Germinal center (tissue), 1 donor: ENCODE data around the gene TCN1.
"Not testable (repeated sequence)": the region's sequence is repeated elsewhere in the genome, so short reads cannot be mapped to it uniquely, and the experiment has no call there.

Experiments used
- DNase-seq: peaks from one replicate; pipeline ENCODE4 v3.0.0; 2012; ENCODE audit warnings: mixed read lengths, low spot score

TCN1 gene, protein sequence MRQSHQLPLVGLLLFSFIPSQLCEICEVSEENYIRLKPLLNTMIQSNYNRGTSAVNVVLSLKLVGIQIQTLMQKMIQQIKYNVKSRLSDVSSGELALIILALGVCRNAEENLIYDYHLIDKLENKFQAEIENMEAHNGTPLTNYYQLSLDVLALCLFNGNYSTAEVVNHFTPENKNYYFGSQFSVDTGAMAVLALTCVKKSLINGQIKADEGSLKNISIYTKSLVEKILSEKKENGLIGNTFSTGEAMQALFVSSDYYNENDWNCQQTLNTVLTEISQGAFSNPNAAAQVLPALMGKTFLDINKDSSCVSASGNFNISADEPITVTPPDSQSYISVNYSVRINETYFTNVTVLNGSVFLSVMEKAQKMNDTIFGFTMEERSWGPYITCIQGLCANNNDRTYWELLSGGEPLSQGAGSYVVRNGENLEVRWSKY

DNA sequence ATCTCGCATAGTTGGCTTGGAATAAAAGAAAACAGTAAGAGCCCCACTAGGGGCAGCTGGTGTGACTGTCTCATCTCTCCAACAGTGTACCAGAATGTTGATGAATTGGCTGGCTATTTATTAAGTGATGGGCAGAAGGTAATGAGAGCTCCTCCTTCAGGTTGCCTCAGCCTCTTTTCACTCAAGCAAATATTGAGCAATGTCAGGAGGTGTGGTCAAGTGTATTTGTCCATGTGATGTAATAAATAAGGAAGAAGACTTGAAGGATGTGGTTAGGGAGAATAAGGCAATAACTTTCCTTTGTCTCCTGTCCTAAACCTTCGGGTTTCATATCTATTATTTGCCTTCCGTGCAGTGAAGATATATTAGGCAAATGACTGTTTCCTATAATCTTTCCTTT lies at the start of gene TCN1:
TCN1 (minus strand) TSS at position 91 of the 400 bp plus-strand sequence; CDS start at position 74, 17 bp downstream.
- no peak for DNase-seq

DNA sequence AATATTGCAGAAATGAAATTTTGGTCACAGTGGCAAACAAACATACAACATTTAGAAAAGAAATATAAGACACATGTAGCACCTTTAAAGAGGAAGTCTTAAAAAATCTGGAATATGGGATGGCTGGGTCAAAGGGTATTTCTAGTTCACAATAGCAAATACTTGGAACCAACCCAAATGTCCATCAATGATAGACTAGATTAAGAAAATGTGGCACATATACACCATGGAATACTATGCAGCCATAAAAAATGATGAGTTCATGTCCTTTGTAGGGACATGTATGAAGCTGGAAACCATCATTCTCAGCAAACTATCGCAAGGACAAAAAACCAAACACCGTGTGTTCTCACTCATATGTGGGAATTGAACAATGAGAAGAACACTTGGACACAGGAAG lies 37.3 kb upstream of the TCN1 start:
- not testable (repeated sequence) for DNase-seq

DNA sequence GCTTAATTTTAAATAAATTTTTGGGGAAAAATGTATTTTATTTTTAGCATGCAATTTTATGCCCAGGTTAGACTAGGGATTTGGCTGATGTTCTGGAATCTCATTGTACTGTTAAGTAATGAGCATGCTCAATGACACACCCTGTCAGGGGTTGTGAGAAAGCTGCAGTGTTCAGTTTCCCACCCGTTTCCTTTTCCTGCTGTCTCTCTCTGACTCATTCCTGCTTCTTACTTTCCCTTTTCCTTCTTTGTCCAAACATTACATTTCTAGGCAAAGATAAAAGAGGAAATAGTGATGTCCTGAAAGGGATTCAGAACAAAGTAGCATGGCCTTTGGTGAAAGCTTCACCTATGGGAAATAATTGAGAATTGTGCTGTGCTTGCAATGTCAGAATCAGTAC lies 35.0 kb upstream of the TCN1 start:
- DNase-seq, result no peak

DNA sequence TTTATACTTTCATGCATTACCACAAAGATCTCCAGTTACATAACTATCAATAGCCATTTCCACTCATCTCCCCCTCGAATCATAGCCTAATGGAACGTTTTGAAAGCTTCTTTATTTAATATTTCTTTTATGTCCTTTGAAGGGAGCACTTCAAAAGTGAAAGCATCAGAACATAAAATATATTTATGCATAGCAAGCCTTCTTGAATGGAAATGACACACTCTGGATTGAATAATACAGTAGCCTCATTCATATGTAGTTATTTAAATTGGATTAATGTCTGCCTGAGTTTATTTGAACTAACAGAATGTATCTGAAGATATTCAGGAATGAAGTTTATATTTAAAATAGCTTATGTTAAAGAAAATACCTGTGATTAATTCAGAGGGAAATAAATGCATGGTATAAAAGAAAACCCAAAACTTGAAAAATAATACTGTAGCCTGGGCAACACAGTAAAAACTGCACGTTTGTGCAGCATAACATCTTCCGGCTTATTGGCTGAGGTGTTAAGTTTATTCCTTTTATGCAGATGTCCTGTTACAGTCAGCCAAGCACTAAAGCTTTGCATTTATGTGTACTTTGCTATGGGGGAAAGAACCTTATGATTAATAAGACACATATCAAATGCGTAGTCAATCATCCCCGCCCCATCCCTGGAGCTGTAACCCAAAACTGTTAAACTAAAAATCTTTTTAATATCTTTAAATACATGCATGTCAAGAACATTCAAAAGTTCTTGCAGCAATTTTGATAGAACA lies 34.3 kb upstream of the TCN1 start:
- DNase-seq, result no peak

GRCh38 chr11:59899532-59899931 lies 33.2 kb upstream of the TCN1 start:
- DNase-seq, result no peak

DNA sequence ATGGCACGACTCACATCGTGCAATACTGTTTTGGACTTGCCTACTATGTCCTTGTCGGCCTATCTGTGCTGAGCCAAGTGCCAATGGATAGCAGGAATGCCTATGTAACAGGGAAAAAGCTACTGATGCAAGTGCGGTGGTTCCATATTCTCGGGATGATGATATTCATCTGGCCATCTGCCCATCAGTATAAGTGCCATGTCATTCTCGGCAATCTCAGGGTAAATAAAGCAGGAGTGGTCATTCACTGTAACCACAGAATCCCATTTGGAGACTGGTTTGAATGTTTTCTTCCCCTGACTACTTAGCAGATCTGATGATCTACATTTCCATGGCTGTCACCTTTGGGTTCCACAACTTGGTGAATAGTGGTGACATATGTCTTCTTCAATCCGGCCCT lies 32.4 kb upstream of the TCN1 start:
- no peak for DNase-seq

- no peak for DNase-seq
These were observed 31.8 kb upstream of the TCN1 start for GRCh38 chr11:59898046-59898445.

- DNase-seq, result no peak
These were observed 28.3 kb upstream of the TCN1 start for GRCh38 chr11:59894616-59895015.

- DNase-seq, result no peak
These were observed 25.5 kb upstream of the TCN1 start for GRCh38 chr11:59891781-59892181.

DNA sequence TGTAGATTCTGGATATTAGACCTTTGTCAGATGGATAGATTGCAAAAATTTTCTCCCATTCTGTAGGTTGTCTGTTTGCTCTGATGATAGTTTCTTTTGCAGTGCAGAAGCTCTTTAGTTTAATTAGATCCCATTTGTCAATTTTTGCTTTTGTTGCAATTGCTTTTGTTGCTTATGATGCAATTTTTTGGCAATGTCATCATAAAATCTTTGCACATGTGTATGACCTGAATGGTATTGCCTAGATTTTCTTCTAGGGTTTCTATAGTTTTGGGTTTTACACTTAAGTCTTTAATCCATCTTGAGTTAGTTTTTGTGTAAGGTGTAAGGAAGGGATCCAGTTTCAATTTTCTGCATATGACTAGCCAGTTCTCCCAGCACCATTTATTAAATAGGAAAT lies 20.9 kb upstream of the TCN1 start:
- not testable (repeated sequence) for DNase-seq

- DNase-seq, result no peak
These were observed 17.3 kb upstream of the TCN1 start for GRCh38 chr11:59883597-59883996.

DNA sequence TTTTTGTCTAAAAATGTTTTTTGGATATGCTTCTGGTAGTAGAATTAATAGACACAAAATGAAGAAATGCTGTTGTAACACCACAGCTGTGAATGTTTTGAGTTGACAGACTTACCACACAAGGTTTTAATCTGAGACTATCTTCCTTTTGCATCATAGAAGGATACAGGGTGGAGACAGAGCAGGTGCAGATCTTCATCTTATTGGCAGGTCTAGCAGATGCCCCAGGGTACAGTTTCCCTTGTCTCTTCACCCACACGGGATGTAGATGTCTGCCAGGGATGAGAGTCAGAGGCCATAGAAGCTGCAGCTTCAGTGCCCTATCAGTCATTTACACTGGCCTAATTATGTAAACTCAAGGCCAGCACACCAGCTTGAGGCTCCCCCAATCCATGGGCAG lies 13.3 kb upstream of the TCN1 start:
- no peak for DNase-seq

DNA sequence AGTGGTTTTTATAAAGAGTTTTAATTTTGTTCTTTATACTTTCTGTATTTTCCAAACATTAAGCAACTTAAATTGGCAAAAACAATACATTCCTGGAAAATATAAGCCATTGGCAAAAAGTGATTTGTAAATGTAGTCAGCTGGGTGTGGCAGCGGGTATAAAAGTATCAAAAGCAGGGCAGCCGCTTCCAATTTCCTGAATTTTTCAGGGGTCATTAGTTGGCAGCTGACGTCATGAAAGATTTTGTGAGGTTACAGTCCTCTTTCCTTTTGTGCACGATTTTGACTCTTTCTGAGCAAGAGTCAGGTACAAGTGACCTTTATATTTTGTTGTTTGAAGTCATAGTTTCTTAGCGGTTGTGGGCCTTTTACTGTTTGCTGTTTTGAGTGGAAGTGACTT lies 12.3 kb upstream of the TCN1 start, which contains the start of gene OOSP3:
OOSP3 (plus strand) TSS at position 208 of the 400 bp plus-strand sequence; CDS start at position 235, 27 bp downstream.
- no peak for DNase-seq

DNA sequence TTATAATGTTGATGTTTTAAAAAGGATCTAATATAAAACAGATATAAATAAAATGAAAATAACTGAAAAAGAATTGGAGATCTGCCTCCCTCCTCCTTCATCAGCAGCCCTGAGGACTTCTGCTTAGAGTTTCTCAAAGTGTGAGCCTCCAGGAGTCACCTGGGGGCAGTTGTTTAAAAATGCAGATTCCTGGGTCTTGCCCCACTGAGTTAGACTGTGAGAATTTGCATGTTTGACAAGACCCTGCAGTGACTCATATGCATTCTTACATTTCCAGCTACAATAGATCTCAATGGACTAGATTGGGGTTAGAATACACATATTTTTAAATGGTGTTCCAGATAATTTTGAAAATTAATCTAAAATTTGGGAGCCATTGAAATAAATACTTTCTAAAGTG lies 11.5 kb upstream of the TCN1 start:
- DNase-seq, result no peak

- DNase-seq, result no peak
These were observed 11.0 kb upstream of the TCN1 start for GRCh38 chr11:59877325-59877724.

- no peak for DNase-seq
These were observed 9.7 kb upstream of the TCN1 start for GRCh38 chr11:59875856-59876519.

- DNase-seq, result no peak
These were observed 5.8 kb upstream of the TCN1 start for GRCh38 chr11:59872076-59872475.

- DNase-seq, result no peak
These were observed 1.7 kb upstream of the TCN1 start for GRCh38 chr11:59867946-59868345.

- no peak for DNase-seq
These were observed 549 bp upstream of the TCN1 start for GRCh38 chr11:59866836-59867235.

DNA sequence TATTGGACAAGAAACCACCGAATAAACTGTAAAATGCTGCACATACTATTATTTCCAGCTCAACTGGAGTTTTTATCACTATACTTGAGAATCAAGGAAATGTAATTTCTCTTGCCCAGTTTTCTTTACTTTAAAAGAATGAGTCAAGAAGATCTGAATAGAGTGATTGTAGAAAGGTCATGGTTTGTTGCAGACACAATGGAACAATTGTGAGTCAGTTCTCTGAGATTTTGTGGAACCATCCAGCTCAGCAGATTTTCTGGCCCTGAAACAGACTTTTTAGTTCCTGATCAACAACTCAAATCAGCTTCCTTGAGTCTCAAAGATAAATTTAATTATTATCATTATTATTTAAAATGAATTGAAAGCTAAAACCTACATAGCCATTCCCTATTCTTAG lies 1.3 kb downstream of the TCN1 start:
- DNase-seq, result no peak

- DNase-seq, result no peak
These were observed 4.0 kb downstream of the TCN1 start for GRCh38 chr11:59862252-59862651.

DNA sequence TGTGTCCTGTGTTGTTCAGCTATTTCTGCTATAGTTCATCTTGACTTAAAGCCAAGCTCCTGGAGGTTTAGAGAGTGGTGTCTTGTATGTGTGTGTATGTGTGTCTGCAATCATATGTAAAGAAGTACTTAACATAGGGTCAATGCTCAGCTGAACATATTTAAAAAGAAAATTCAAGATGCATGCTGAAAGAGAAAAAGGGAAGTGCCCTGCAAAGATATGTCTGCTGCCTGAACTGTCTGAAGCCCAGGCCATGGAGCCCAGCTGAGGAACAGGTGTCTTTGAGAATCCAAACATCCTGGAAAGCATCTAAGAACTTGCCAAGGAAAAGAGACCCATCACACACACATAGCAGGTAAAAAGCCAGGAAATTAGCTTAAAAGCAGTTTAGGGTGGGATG lies 6.6 kb downstream of the TCN1 start:
- DNase-seq, result no peak
